ENCODE measurements around the gene NOS1AP.

Gene NOS1AP

DNA sequence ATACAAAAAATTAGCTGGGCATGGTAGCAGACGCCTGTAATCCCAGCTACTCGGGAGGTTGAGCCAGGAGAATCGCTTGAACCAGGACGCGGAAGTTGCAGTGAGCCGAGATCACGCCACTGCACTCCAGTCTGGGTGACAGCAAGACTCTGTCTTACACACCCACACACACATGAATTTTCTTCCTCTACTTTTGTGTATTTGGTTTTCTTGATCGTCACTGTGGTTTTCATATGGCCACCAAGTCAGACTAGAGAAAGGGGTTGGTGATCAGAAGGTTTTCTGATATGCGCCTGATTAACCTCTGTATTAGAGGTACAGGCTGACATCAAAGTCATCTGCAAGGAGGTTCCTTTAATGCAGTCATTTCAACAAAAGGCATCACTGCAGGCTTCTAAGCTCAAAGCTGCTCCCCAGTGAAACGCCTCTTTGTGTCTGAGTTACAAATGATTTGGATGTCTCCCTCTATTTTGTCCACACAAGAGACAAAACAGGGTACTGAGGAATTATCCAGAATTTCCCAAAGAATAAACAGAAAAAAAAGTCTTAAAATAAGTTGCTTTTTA is 331.4 kb downstream of the NOS1AP start:
- no peaks in the 10 kb centered on the region for H3F3A ChIP-seq (ENCODE audit: insufficient read depth, low read length)
- TF ChIP-seq, protein P1, sequence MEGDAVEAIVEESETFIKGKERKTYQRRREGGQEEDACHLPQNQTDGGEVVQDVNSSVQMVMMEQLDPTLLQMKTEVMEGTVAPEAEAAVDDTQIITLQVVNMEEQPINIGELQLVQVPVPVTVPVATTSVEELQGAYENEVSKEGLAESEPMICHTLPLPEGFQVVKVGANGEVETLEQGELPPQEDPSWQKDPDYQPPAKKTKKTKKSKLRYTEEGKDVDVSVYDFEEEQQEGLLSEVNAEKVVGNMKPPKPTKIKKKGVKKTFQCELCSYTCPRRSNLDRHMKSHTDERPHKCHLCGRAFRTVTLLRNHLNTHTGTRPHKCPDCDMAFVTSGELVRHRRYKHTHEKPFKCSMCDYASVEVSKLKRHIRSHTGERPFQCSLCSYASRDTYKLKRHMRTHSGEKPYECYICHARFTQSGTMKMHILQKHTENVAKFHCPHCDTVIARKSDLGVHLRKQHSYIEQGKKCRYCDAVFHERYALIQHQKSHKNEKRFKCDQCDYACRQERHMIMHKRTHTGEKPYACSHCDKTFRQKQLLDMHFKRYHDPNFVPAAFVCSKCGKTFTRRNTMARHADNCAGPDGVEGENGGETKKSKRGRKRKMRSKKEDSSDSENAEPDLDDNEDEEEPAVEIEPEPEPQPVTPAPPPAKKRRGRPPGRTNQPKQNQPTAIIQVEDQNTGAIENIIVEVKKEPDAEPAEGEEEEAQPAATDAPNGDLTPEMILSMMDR (IDR thresholded peaks at IDR 0.05; ENCODE audit: low read length) = no peak
- no peak for TF ChIP-seq EZH2 (IDR thresholded peaks at IDR 0.05; ENCODE audit: borderline replicate concordance, low read length)
- no peak overlapping the region for H3K4me3 ChIP-seq (ENCODE audit: low read depth, low read length, poor library complexity, severe bottlenecking)
- H3K27ac ChIP-seq (ENCODE audit: low read depth, low read length, poor library complexity, severe bottlenecking) = no peak overlapping the region
- no peaks in the 10 kb centered on the region for H3K4me1 ChIP-seq (ENCODE audit: insufficient read depth, low read length, severe bottlenecking)
- no peaks in the 10 kb centered on the region for H3K36me3 ChIP-seq (ENCODE audit: insufficient read depth, low read length)
- H3K9me3 ChIP-seq (ENCODE audit: low read length) = no peaks in the 10 kb centered on the region
- H3K9me2 ChIP-seq (ENCODE audit: low read depth, low read length) = no peaks in the 10 kb centered on the region
- no peaks in the 10 kb centered on the region for H3K27me3 ChIP-seq (ENCODE audit: insufficient read depth, low read length)
- H4K20me1 ChIP-seq (ENCODE audit: insufficient read depth, low read length) = no peaks in the 10 kb centered on the region
- no peak overlapping the region for H3K4me2 ChIP-seq (ENCODE audit: low read length)
- H2AFZ ChIP-seq (ENCODE audit: low read length) = no peak overlapping the region
- no peak overlapping the region for H3K9ac ChIP-seq (ENCODE audit: low read length)
- no peaks in the 10 kb centered on the region for H3K79me2 ChIP-seq (ENCODE audit: insufficient read depth, low read length)

GRCh38 chr1:162404550-162405160 is 335.2 kb downstream of the NOS1AP start:
- no peaks in the 10 kb centered on the region for H3K27me3 ChIP-seq (ENCODE audit: insufficient read depth, low read length)
- no peaks in the 10 kb centered on the region for H3K9me2 ChIP-seq (ENCODE audit: low read depth, low read length)
- H3K4me3 ChIP-seq (ENCODE audit: low read depth, low read length, poor library complexity, severe bottlenecking) = no peak overlapping the region
- no peaks in the 10 kb centered on the region for H3F3A ChIP-seq (ENCODE audit: insufficient read depth, low read length)
- no peak overlapping the region for H3K4me2 ChIP-seq (ENCODE audit: low read length)
- H4K20me1 ChIP-seq (ENCODE audit: insufficient read depth, low read length) = no peaks in the 10 kb centered on the region
- no peak overlapping the region for H2AFZ ChIP-seq (ENCODE audit: low read length)
- H3K9me3 ChIP-seq (ENCODE audit: low read length) = no peaks in the 10 kb centered on the region
- H3K4me1 ChIP-seq (ENCODE audit: insufficient read depth, low read length, severe bottlenecking) = no peaks in the 10 kb centered on the region
- no peaks in the 10 kb centered on the region for H3K79me2 ChIP-seq (ENCODE audit: insufficient read depth, low read length)
- TF ChIP-seq, protein P1 (IDR thresholded peaks at IDR 0.05; ENCODE audit: low read length) = no peak
- TF ChIP-seq EZH2 (IDR thresholded peaks at IDR 0.05; ENCODE audit: borderline replicate concordance, low read length) = no peak
- no peak overlapping the region for H3K27ac ChIP-seq (ENCODE audit: low read depth, low read length, poor library complexity, severe bottlenecking)
- H3K36me3 ChIP-seq (ENCODE audit: insufficient read depth, low read length) = no peaks in the 10 kb centered on the region
- no peak overlapping the region for H3K9ac ChIP-seq (ENCODE audit: low read length)

DNA sequence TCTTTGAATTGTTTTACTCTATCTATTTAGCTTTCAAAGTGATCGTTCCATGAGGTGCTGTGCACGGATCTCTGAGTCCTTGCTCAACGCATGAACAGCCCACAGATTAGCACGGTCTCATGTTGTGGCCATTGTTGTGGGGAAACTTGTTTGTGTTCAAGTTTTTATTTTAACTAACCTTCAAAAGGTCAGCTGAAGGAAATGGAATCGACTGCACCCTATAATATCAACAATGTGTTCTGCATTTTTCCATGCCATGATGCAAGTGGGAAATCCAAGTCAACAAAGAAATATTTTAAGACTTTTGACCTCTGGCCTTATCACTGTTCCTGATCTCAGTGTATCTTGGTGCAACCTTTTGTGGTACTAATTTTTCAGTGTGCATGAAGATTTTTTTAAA is 336.3 kb downstream of the NOS1AP start:
- no peaks in the 10 kb centered on the region for H3F3A ChIP-seq (ENCODE audit: insufficient read depth, low read length)
- H4K20me1 ChIP-seq (ENCODE audit: insufficient read depth, low read length) = no peaks in the 10 kb centered on the region
- no peak overlapping the region for H2AFZ ChIP-seq (ENCODE audit: low read length)
- no peaks in the 10 kb centered on the region for H3K9me3 ChIP-seq (ENCODE audit: low read length)
- H3K4me1 ChIP-seq (ENCODE audit: insufficient read depth, low read length, severe bottlenecking) = no peaks in the 10 kb centered on the region
- no peak overlapping the region for H3K27ac ChIP-seq (ENCODE audit: low read depth, low read length, poor library complexity, severe bottlenecking)
- H3K9me2 ChIP-seq (ENCODE audit: low read depth, low read length) = no peaks in the 10 kb centered on the region
- H3K4me3 ChIP-seq (ENCODE audit: low read depth, low read length, poor library complexity, severe bottlenecking) = no peak overlapping the region
- H3K79me2 ChIP-seq (ENCODE audit: insufficient read depth, low read length) = no peaks in the 10 kb centered on the region
- H3K4me2 ChIP-seq (ENCODE audit: low read length) = no peak overlapping the region
- TF ChIP-seq, protein P1 (IDR thresholded peaks at IDR 0.05; ENCODE audit: low read length) = no peak
- TF ChIP-seq EZH2 (IDR thresholded peaks at IDR 0.05; ENCODE audit: borderline replicate concordance, low read length) = no peak
- no peak overlapping the region for H3K9ac ChIP-seq (ENCODE audit: low read length)
- H3K27me3 ChIP-seq (ENCODE audit: insufficient read depth, low read length) = no peaks in the 10 kb centered on the region
- H3K36me3 ChIP-seq (ENCODE audit: insufficient read depth, low read length) = no peaks in the 10 kb centered on the region

All from OCI-LY1 (cell line).